ENCODE measurements around the gene YIPF2. TPM values are rescaled to one million over a fixed set of nuclear protein-coding genes. Genes with fewer than 3 reads are reported as not detected.

The YIPF2 gene
- total and polyA plus RNA-seq, 10 of the 15 experiments (the other 5 are each of a cell fraction or from before 2014, with no cell fraction given) = 0.92 to 38.9 (median 17.6) TPM

GRCh38 chr19:10876459-10877240 is 51.8 kb downstream of the YIPF2 start (continued):
- TF ChIP-seq REST (IDR thresholded peaks at IDR 0.05; ENCODE audit: low read depth, low read length) = 0 out of 2 replicates have a peak, but pooled peaks have one; percentile 8
- peak; percentile 76 for TF ChIP-seq BCL3 (IDR thresholded peaks at IDR 0.05; ENCODE audit: borderline replicate concordance, insufficient read depth, low read depth, low read length, poor library complexity, severe bottlenecking)
- TF ChIP-seq, protein P1, sequence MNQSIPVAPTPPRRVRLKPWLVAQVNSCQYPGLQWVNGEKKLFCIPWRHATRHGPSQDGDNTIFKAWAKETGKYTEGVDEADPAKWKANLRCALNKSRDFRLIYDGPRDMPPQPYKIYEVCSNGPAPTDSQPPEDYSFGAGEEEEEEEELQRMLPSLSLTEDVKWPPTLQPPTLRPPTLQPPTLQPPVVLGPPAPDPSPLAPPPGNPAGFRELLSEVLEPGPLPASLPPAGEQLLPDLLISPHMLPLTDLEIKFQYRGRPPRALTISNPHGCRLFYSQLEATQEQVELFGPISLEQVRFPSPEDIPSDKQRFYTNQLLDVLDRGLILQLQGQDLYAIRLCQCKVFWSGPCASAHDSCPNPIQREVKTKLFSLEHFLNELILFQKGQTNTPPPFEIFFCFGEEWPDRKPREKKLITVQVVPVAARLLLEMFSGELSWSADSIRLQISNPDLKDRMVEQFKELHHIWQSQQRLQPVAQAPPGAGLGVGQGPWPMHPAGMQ (IDR thresholded peaks at IDR 0.05; ENCODE audit: borderline replicate concordance) = no peak
- peak; percentile 98 for TF ChIP-seq JUNB (IDR thresholded peaks at IDR 0.05)
- no peak for TF ChIP-seq HDAC6 (IDR thresholded peaks at IDR 0.05; ENCODE audit: unreplicated experiment)
- 0 out of 2 replicates have a peak, but pooled peaks have one; percentile 29 for TF ChIP-seq TAF1 (IDR thresholded peaks at IDR 0.05; ENCODE audit: borderline replicate concordance, low read depth, low read length)
